ENCODE results near the gene DTL. TPM values are rescaled to one million over a fixed set of nuclear protein-coding genes. Genes with fewer than 3 reads are reported as not detected.

The DTL gene
- total and polyA plus RNA-seq, 2 donors from 2014 or later = 2.0 TPM; not detected in 1

GRCh38 chr1:212073490-212073889 is 37.9 kb downstream of the DTL start:
- Histone ChIP-seq H3K9ac (ENCODE audit: low read length in 3 of 3) (no peak overlapping the region), H3K4me3 (ENCODE audit: low read length in 3 of 3) (no peak overlapping the region), H3K27ac (ENCODE audit: low read depth in 2 of 2, low read length in 2 of 2) (no peak overlapping the region), H3K4me1 (ENCODE audit: control insufficient read depth in 2 of 3, insufficient read depth in 2 of 3, low read depth in 1 of 3, low read length in 3 of 3) (no peaks in the 10 kb centered on the region), H3K9me3 (ENCODE audit: control insufficient read depth in 2 of 3, insufficient read depth in 1 of 3, low read length in 3 of 3) (no peaks in the 10 kb centered on the region), H3K27me3 (ENCODE audit: control insufficient read depth, insufficient read depth, low read length) (no peaks in the 10 kb centered on the region), H3K36me3 (ENCODE audit: control insufficient read depth in 2 of 3, insufficient read depth in 3 of 3, low read length in 3 of 3) (no peaks in the 10 kb centered on the region)
- FAIRE-seq (no peak), DNase-seq (no peak)
- no peak for TF ChIP-seq CTCF (IDR thresholded peaks at IDR 0.05; ENCODE audit: borderline replicate concordance, extremely low read depth, insufficient read depth)
- intact Hi-C loops (cut with DNase I) = no loop called here

GRCh38 chr1:212074313-212074712 is 38.8 kb downstream of the DTL start:
- no peaks in the 10 kb centered on the region for H3K27me3 ChIP-seq (ENCODE audit: control insufficient read depth, insufficient read depth, low read length)
- no peak overlapping the region for H3K9ac ChIP-seq (ENCODE audit: low read length in 3 of 3)
- FAIRE-seq (no peak), DNase-seq (no peak)
- H3K4me1 ChIP-seq (ENCODE audit: control insufficient read depth in 2 of 3, insufficient read depth in 2 of 3, low read depth in 1 of 3, low read length in 3 of 3) = no peaks in the 10 kb centered on the region
- no peak overlapping the region for H3K27ac ChIP-seq (ENCODE audit: low read depth in 2 of 2, low read length in 2 of 2)
- H3K4me3 ChIP-seq (ENCODE audit: low read length in 3 of 3) = no peak overlapping the region
- no peak for TF ChIP-seq CTCF (IDR thresholded peaks at IDR 0.05; ENCODE audit: borderline replicate concordance, extremely low read depth, insufficient read depth)
- intact Hi-C loops (cut with DNase I) = no loop called here
- no peaks in the 10 kb centered on the region for H3K36me3 ChIP-seq (ENCODE audit: control insufficient read depth in 2 of 3, insufficient read depth in 3 of 3, low read length in 3 of 3)
- H3K9me3 ChIP-seq (ENCODE audit: control insufficient read depth in 2 of 3, insufficient read depth in 1 of 3, low read length in 3 of 3) = no peaks in the 10 kb centered on the region

GRCh38 chr1:212074856-212075255 is 39.3 kb downstream of the DTL start:
- Histone ChIP-seq H3K36me3 (ENCODE audit: control insufficient read depth in 2 of 3, insufficient read depth in 3 of 3, low read length in 3 of 3) (no peaks in the 10 kb centered on the region), H3K9ac (ENCODE audit: low read length in 3 of 3) (no peak overlapping the region), H3K4me1 (ENCODE audit: control insufficient read depth in 2 of 3, insufficient read depth in 2 of 3, low read depth in 1 of 3, low read length in 3 of 3) (no peaks in the 10 kb centered on the region), H3K9me3 (ENCODE audit: control insufficient read depth in 2 of 3, insufficient read depth in 1 of 3, low read length in 3 of 3) (no peaks in the 10 kb centered on the region), H3K27me3 (ENCODE audit: control insufficient read depth, insufficient read depth, low read length) (no peaks in the 10 kb centered on the region), H3K27ac (ENCODE audit: low read depth in 2 of 2, low read length in 2 of 2) (no peak overlapping the region), H3K4me3 (ENCODE audit: low read length in 3 of 3) (no peak overlapping the region)
- DNase-seq (no peak), FAIRE-seq (no peak)
- no peak for TF ChIP-seq CTCF (IDR thresholded peaks at IDR 0.05; ENCODE audit: borderline replicate concordance, extremely low read depth, insufficient read depth)
- intact Hi-C loops (cut with DNase I) = no loop called here

- DNase-seq (no peak), FAIRE-seq (no peak)
- Histone ChIP-seq H3K36me3 (ENCODE audit: control insufficient read depth in 2 of 3, insufficient read depth in 3 of 3, low read length in 3 of 3) (no peaks in the 10 kb centered on the region), H3K9ac (ENCODE audit: low read length in 3 of 3) (no peak overlapping the region), H3K4me1 (ENCODE audit: control insufficient read depth in 2 of 3, insufficient read depth in 2 of 3, low read depth in 1 of 3, low read length in 3 of 3) (no peaks in the 10 kb centered on the region), H3K27me3 (ENCODE audit: control insufficient read depth, insufficient read depth, low read length) (no peaks in the 10 kb centered on the region), H3K9me3 (ENCODE audit: control insufficient read depth in 2 of 3, insufficient read depth in 1 of 3, low read length in 3 of 3) (no peaks in the 10 kb centered on the region), H3K27ac (ENCODE audit: low read depth in 2 of 2, low read length in 2 of 2) (no peak overlapping the region), H3K4me3 (ENCODE audit: low read length in 3 of 3) (no peak overlapping the region)
- TF ChIP-seq CTCF (IDR thresholded peaks at IDR 0.05; ENCODE audit: borderline replicate concordance, extremely low read depth, insufficient read depth) = no peak
- intact Hi-C loops (cut with DNase I) = no loop called here
Observed at GRCh38 chr1:212077028-212077427, 41.5 kb downstream of the DTL start.

All from kidney (tissue), 14 donors.